ENCODE data around the gene WDR36.

DNA sequence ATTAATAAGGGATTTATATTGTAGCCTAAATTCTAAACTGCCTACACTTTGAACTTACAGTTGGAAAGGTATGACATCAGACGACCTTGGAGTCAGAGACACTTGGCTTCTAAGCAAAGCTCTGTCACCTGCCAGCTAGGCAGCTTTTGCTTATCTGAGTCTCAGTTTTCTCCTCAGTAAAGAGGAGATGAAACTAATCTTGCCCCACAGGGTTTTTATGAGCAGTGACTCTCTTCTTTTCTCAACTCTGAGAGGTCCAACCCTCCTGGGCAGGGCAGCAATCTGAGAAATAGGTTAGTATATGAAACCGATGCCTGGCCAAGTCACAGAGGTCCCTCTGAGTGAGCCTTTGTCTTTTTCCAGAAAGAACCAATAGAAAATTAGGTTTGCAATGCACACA is 53.9 kb downstream of the WDR36 start:
- TF ChIP-seq, protein P1, sequence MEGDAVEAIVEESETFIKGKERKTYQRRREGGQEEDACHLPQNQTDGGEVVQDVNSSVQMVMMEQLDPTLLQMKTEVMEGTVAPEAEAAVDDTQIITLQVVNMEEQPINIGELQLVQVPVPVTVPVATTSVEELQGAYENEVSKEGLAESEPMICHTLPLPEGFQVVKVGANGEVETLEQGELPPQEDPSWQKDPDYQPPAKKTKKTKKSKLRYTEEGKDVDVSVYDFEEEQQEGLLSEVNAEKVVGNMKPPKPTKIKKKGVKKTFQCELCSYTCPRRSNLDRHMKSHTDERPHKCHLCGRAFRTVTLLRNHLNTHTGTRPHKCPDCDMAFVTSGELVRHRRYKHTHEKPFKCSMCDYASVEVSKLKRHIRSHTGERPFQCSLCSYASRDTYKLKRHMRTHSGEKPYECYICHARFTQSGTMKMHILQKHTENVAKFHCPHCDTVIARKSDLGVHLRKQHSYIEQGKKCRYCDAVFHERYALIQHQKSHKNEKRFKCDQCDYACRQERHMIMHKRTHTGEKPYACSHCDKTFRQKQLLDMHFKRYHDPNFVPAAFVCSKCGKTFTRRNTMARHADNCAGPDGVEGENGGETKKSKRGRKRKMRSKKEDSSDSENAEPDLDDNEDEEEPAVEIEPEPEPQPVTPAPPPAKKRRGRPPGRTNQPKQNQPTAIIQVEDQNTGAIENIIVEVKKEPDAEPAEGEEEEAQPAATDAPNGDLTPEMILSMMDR (conservative IDR thresholded peaks at IDR 0.05; ENCODE audit: low read length): no peak
- TF ChIP-seq EZH2phosphoT487 (IDR thresholded peaks at IDR 0.05; ENCODE audit: borderline replicate concordance): no peak

All from Loucy (cell line).